HepG2 (cell line): ENCODE results near the gene ZNF615. TPM values are rescaled to one million over a fixed set of nuclear protein-coding genes. Genes with fewer than 3 reads are reported as not detected.

Source experiments
- BRCA1 ChIP-seq: sonication (generic); formaldehyde crosslinking; IDR thresholded peaks from 2 replicates; pipeline ENCODE4 v1.4.0; 2020; ENCODE audit warnings: missing genetic modification reagents
- CCAR2 ChIP-seq: fragments of 200-400 bp; formaldehyde crosslinking; optimal IDR thresholded peaks from 2 replicates; pipeline ENCODE3; 2018; ENCODE audit warnings: low read depth, mild to moderate bottlenecking, low read length, moderate library complexity
- CHCHD3 ChIP-seq: sonication (generic); formaldehyde crosslinking; IDR thresholded peaks from 2 replicates; pipeline ENCODE4 v1.8.0; 2022; ENCODE audit warnings: mild to moderate bottlenecking, missing genetic modification reagents, moderate library complexity
- DBP ChIP-seq: sonication (generic); formaldehyde crosslinking; IDR thresholded peaks from 2 replicates; pipeline ENCODE4 v1.4.0; 2020; ENCODE audit warnings: missing genetic modification reagents; ENCODE audit errors: not compliant biosample characterization
- FOXK1 ChIP-seq: sonication (generic); formaldehyde crosslinking; IDR thresholded peaks from 2 replicates; pipeline ENCODE4 v1.4.0; 2020; ENCODE audit warnings: low read depth, missing genetic modification reagents, borderline replicate concordance
- FOXK2 ChIP-seq: fragments of 450-650 bp; IDR thresholded peaks from 2 replicates; pipeline ENCODE4 v1.6.1; 2016
- ISX ChIP-seq: sonication (generic); formaldehyde crosslinking; conservative IDR thresholded peaks from 2 replicates; pipeline ENCODE4 v1.5.0; 2020; ENCODE audit warnings: missing genetic modification reagents
- KDM3A ChIP-seq: IDR thresholded peaks from 2 replicates; pipeline ENCODE4 v1.6.1; 2018; ENCODE audit warnings: low read depth, missing compliant biosample characterization
- POLR2AphosphoS2 ChIP-seq: IDR thresholded peaks from 2 replicates; pipeline ENCODE4 v1.6.1; 2011; ENCODE audit warnings: low read depth, low read length, improper control_type of control experiment
- RARG ChIP-seq: sonication (generic); formaldehyde crosslinking; IDR thresholded peaks from 2 replicates; pipeline ENCODE4 v1.4.0; 2020; ENCODE audit warnings: low read depth, mild to moderate bottlenecking, missing genetic modification reagents
- SETDB1 ChIP-seq: sonication (generic); formaldehyde crosslinking; IDR thresholded peaks from 2 replicates; pipeline ENCODE4 v1.5.1; 2020; ENCODE audit warnings: missing genetic modification reagents, mild to moderate bottlenecking, borderline replicate concordance
- SP2 ChIP-seq: sonication (generic); formaldehyde crosslinking; IDR thresholded peaks from 2 replicates; pipeline ENCODE4 v1.5.1; 2020; ENCODE audit warnings: mild to moderate bottlenecking, missing genetic modification reagents
- YEATS2 ChIP-seq: sonication (generic); formaldehyde crosslinking; IDR thresholded peaks from 2 replicates; pipeline ENCODE4 v1.4.0; 2020; ENCODE audit warnings: missing genetic modification reagents, borderline replicate concordance
- ZFP37 ChIP-seq: sonication (generic); formaldehyde crosslinking; IDR thresholded peaks from 2 replicates; pipeline ENCODE4 v1.4.0; 2020; ENCODE audit warnings: missing genetic modification reagents, borderline replicate concordance
- ZHX1 ChIP-seq: sonication (generic); formaldehyde crosslinking; IDR thresholded peaks from 2 replicates; pipeline ENCODE4 v1.8.1; 2022; ENCODE audit warnings: low read depth, mild to moderate bottlenecking, missing genetic modification reagents
- ZNF12 ChIP-seq: sonication (generic); formaldehyde crosslinking; IDR thresholded peaks from 2 replicates; pipeline ENCODE4 v1.5.0; 2020; ENCODE audit warnings: missing genetic modification reagents
- ZNF274 ChIP-seq: sonication (generic); formaldehyde crosslinking; IDR thresholded peaks from 2 replicates; pipeline ENCODE4 v1.5.1; 2020; ENCODE audit warnings: mild to moderate bottlenecking, missing genetic modification reagents
- ZNF530 ChIP-seq: sonication (generic); formaldehyde crosslinking; IDR thresholded peaks from 2 replicates; pipeline ENCODE4 v1.5.0; 2020; ENCODE audit warnings: low read depth, mild to moderate bottlenecking, missing genetic modification reagents
- ZNF556 ChIP-seq: sonication (generic); formaldehyde crosslinking; IDR thresholded peaks from 2 replicates; pipeline ENCODE4 v1.4.0; 2020; ENCODE audit warnings: mild to moderate bottlenecking, missing genetic modification reagents, borderline replicate concordance
- ZNF574 ChIP-seq: sonication (generic); formaldehyde crosslinking; IDR thresholded peaks from 2 replicates; pipeline ENCODE4 v1.4.0; 2020; ENCODE audit warnings: missing genetic modification reagents
- ZNF577 ChIP-seq: sonication (generic); formaldehyde crosslinking; IDR thresholded peaks from 2 replicates; pipeline ENCODE4 v1.4.0; 2020; ENCODE audit warnings: mild to moderate bottlenecking, low read depth, missing genetic modification reagents, borderline replicate concordance
- ZNF629 ChIP-seq: sonication (generic); formaldehyde crosslinking; conservative IDR thresholded peaks from 2 replicates; pipeline ENCODE4 v1.5.0; 2020; ENCODE audit warnings: missing genetic modification reagents
- ZNF652 ChIP-seq: IDR thresholded peaks from 2 replicates; pipeline ENCODE4 v1.6.1; 2016; ENCODE audit warnings: low read depth, borderline replicate concordance
- ZNF660 ChIP-seq: sonication (generic); formaldehyde crosslinking; IDR thresholded peaks from 2 replicates; pipeline ENCODE4 v1.5.1; 2020; ENCODE audit warnings: mild to moderate bottlenecking, low read depth, missing genetic modification reagents, borderline replicate concordance
- polyA plus RNA-seq, 8 experiments: library from polyadenylated mRNA; depleted of rRNA in 3 of 8; stranded (reverse) in 7 of 8; unstranded in 1 of 8; fragments of >200 nt; fragmentation: Illumina TruSeq in 4 of 8; extraction: Trizol in 4 of 8; gene quantifications; 2 replicates each; pipeline versions ENCODE4 v1.2.1 to v1.2.3, GENCODE V29; 2011 to 2016; ENCODE audit warnings: low read depth in 4 of 8, missing spikeins in 1 of 8, mixed read lengths in 1 of 8; ENCODE audit not compliant: insufficient read depth in 1 of 8
- total RNA-seq, 5 experiments: library from RNA; depleted of rRNA; stranded (reverse); fragments of >200 nt; fragmentation: Illumina TruSeq; extraction: Trizol; gene quantifications; 2 replicates each; pipeline ENCODE4 v1.2.3, GENCODE V29; 2016; ENCODE audit warnings: low read depth in 1 of 5
- TF ChIP-seq, protein P1 (sequence below): IDR thresholded peaks from 2 replicates; pipeline ENCODE4 v1.6.1; 2016

ZNF615 gene
- total and polyA plus RNA-seq, 2 of the 13 experiments (the other 11 are each of a cell fraction or from before 2014, with no cell fraction given), result 5.2 to 7.8 TPM

DNA sequence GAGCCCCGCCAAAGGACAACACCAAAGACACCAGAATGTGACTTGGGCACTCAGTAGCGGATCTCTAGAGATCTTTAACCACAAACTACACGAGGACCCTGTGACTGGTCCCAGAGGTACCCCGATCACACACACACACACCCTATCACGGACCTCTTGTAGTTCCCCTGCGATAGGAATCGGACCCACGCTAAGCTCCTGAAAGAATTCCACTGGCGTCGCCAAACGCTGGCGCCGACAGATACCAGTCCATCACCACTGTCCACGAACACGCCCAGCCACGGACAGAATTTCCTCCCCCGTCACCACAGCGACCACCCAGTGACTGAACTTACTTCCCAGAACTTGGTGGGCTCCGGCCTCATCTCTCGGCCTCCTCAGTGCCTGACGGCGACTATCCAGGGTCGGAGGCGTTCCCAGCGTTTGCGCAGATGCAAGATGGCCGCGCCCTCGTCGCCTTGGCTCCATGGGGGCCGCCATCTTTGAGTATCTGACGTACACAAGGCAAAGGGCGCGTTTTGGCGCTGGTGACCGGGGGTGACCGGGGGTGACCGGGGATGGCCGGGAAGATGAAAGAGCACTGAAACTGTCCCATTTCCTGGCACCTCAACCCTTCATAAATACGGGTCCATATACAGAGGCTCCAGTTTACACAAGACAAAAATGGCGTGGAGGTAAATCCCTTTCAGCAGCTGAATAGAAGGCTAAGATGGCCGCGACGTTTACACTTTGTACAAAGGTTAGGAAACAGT lies at the start of gene ZNF615 (continued):
- TF ChIP-seq ZNF652 (CRISPR knock-in tag) (no peak), ZNF574 (CRISPR knock-in tag) (peak; percentile 93), BRCA1 (CRISPR knock-in tag) (no peak), DBP (no peak), ISX (CRISPR knock-in tag) (no peak), CCAR2 (no peak), KDM3A (CRISPR knock-in tag) (peak; percentile 39; the same call in 1 of the 2 replicates), SP2 (CRISPR knock-in tag) (no peak), ZNF556 (CRISPR knock-in tag) (peak; percentile 91), FOXK2 (peak; percentile 34; the same call in 1 of the 2 replicates), ZNF530 (no peak), RARG (CRISPR knock-in tag) (no peak), FOXK1 (CRISPR knock-in tag) (peak; percentile 91), ZNF629 (CRISPR knock-in tag) (no peak), SETDB1 (CRISPR knock-in tag) (no peak), ZFP37 (no peak), CHCHD3 (CRISPR knock-in tag) (no peak), ZNF577 (no peak), ZNF12 (CRISPR knock-in tag) (no peak), ZNF660 (CRISPR knock-in tag) (no peak), ZNF274 (CRISPR knock-in tag) (peak; percentile 84), YEATS2 (no peak), ZHX1 (CRISPR knock-in tag) (peak; percentile 65; the same call in 1 of the 2 replicates), POLR2AphosphoS2 (no peak)
- TF ChIP-seq, protein P1, sequence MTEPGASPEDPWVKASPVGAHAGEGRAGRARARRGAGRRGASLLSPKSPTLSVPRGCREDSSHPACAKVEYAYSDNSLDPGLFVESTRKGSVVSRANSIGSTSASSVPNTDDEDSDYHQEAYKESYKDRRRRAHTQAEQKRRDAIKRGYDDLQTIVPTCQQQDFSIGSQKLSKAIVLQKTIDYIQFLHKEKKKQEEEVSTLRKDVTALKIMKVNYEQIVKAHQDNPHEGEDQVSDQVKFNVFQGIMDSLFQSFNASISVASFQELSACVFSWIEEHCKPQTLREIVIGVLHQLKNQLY, result no peak
